Heart right ventricle (tissue), 16 donors: ENCODE results near the gene ZNF326. TPM values are rescaled to one million over a fixed set of nuclear protein-coding genes. Genes with fewer than 3 reads are reported as not detected.
"Not testable (repeated sequence)": the region's sequence is repeated elsewhere in the genome, so short reads cannot be mapped to it uniquely, and the experiment has no call there.

Experiments used
- ATAC-seq, 8 donors: fragments of 200-7000 bp; cut with Tn5 transposase; one replicate each; pipeline ENCODE4 v1.9.1; 2020; ENCODE audit warnings: mild to moderate bottlenecking in 8 of 8, moderate library complexity in 8 of 8, moderate number of reproducible peaks in 1 of 8
- DNase-seq, 2 donors: peaks; one replicate each; pipeline ENCODE4 v3.0.0-alpha.2; 2020
- H3K27ac ChIP-seq, 10 donors: fragments of 200-600 bp; sonication (generic) in 2 of 10; one replicate each; pipeline versions ENCODE4 v1.5.0 to v1.8.0; 2020 to 2022; ENCODE audit warnings: mild to moderate bottlenecking in 3 of 10
- H3K27me3 ChIP-seq, 7 donors: fragments of 200-600 bp; one replicate each; pipeline ENCODE4 v1.8.0; 2021 to 2022; ENCODE audit warnings: mild to moderate bottlenecking in 2 of 7
- H3K36me3 ChIP-seq, 9 donors: fragments of 200-600 bp; sonication (generic) in 1 of 9; one replicate each; pipeline versions ENCODE4 v1.5.0 to v1.8.0; 2020 to 2022; ENCODE audit warnings: mild to moderate bottlenecking in 2 of 9
- H3K4me1 ChIP-seq, 9 donors: fragments of 200-600 bp; sonication (generic) in 1 of 9; one replicate each; pipeline versions ENCODE4 v1.5.0 to v1.8.0; 2020 to 2022; ENCODE audit warnings: mild to moderate bottlenecking in 4 of 9
- H3K4me3 ChIP-seq, 10 donors: fragments of 200-600 bp; sonication (generic) in 2 of 10; one replicate each; pipeline versions ENCODE4 v1.5.0 to v1.8.0; 2020 to 2022; ENCODE audit warnings: mild to moderate bottlenecking in 7 of 10, moderate library complexity in 2 of 10
- H3K9me3 ChIP-seq, 11 donors: fragments of 200-600 bp in 10 of 11; sonication (generic) in 2 of 11; one replicate each; pipeline versions ENCODE4 v1.5.0 to v1.8.0; 2013 to 2022; ENCODE audit warnings: mild to moderate bottlenecking in 2 of 11, control low read depth in 1 of 11, moderate library complexity in 1 of 11
- WGBS, 2 donors: extraction: QIAGEN DNeasy Blood & Tissue Kit; methylation state at CpG; one replicate each; pipeline ENCODE4 v1.1.7; 2013; ENCODE audit warnings: inconsistent platforms in 1 of 2; 5-methylcytosine and 5-hydroxymethylcytosine counted together
- intact Hi-C, 10 donors: fragments of 100-400 bp; cut with DNase I; formaldehyde crosslinking; loops; one replicate each; pipeline versions ENCODE4 v1.11.1 to v1.14.2; 2022
- polyA plus RNA-seq, 2 donors: library from polyadenylated mRNA; stranded (reverse); fragments of 200-250 nt; gene quantifications; one replicate each; pipeline ENCODE4 v1.2.3, GENCODE V29; 2013
- total RNA-seq, 10 donors: library from RNA; stranded (reverse); fragmentation: NEBNext Ultra II Directional in 3 of 10; extraction: Animal tissue kit (Norgen Biotek cat#: 25700) in 3 of 10; gene quantifications; one replicate each; pipeline versions ENCODE4 v1.2.1 to v1.2.4, GENCODE V29; 2021 to 2023
- TF ChIP-seq, protein P1 (sequence below), 9 donors: fragments of 200-600 bp; sonication (generic) in 2 of 9; IDR thresholded peaks; one replicate each; pipeline versions ENCODE4 v1.5.0 to v1.8.0; 2021 to 2022; ENCODE audit warnings: antibody characterized with exemption in 9 of 9, mild to moderate bottlenecking in 5 of 9, moderate library complexity in 1 of 9
- donor health status: Arrhythmogenic right ventricular cardiomyopathy.
- donor health status: ischemic (EF 13 %, LVEDD 7.1; RV severe dilation, severe dysfunction).
- donor health status: healthy with polysubstance abuse.
- donor health status: DM: no; HTN: yes; CAD: no.
- donor health status: DM: no; HTN: no; CAD: no.
- donor health status: ischemic (EF 25% LVEDD 6.9; RV normal size, moderate dysfunction).
- donor health status: ischemic (EF 25% LVEDD 5.7; RV mildly dilated, moderate dysfunction).
- donor health status: healthy.
- donor health status: DM: yes; HTN: yes; CAD: no.
- donor health status: Ischemic cardiomyopathy.
- donor health status: ischemic (EF 35%, LVEDD 5.7; RV mildly dilated, moderate dysfunction).
- donor health status: nonischemic (EF 11% LVEDD 7.7; RV severe dilation, severe dysfunction).
- donor health status: DM: yes; HTN: yes; CAD: no.
- donor health status: PGD.
- donor health status: ischemic (EF 29% LVEDD 5.4; RV normal size, mild dysfunction).
- donor health status: nonischemic (EF 23%, LVEDD 6.1; RV moderate dilation, normal function).

Gene ZNF326
- total and polyA plus RNA-seq, 12 donors = 7.6 to 14.3 (median 11.6) TPM

DNA sequence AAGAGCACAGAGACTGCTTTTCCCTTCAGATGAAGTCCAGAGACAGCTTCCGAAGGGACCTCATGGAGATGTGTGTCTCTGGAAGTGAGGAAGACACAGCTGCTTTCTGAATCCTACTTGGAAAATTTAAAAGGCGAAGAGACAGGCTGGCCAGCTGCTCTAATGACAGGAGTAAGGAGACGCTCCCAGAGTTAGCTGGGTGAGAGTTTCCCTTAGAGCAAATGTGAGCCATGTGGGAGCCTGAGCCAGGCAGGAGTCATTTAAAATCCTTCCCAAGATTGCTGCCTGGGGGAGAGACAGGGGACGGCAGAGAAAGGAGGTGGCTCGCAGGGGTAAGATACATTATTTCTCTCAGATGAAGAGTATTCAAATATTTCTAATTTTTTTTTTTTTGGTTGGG is 53.1 kb downstream of the ZNF326 start:
- intact Hi-C loops = no loop called here
- H3K27me3 ChIP-seq = peaks cover 0 to 13% (median 0%) of the 10 kb centered on the region in 7 donors
- no peaks in the 10 kb centered on the region for H3K36me3 ChIP-seq
- H3K4me1 ChIP-seq = no peaks in the 10 kb centered on the region
- no peak overlapping the region for H3K27ac ChIP-seq
- H3K9me3 ChIP-seq = no peaks in the 10 kb centered on the region
- TF ChIP-seq, protein P1, sequence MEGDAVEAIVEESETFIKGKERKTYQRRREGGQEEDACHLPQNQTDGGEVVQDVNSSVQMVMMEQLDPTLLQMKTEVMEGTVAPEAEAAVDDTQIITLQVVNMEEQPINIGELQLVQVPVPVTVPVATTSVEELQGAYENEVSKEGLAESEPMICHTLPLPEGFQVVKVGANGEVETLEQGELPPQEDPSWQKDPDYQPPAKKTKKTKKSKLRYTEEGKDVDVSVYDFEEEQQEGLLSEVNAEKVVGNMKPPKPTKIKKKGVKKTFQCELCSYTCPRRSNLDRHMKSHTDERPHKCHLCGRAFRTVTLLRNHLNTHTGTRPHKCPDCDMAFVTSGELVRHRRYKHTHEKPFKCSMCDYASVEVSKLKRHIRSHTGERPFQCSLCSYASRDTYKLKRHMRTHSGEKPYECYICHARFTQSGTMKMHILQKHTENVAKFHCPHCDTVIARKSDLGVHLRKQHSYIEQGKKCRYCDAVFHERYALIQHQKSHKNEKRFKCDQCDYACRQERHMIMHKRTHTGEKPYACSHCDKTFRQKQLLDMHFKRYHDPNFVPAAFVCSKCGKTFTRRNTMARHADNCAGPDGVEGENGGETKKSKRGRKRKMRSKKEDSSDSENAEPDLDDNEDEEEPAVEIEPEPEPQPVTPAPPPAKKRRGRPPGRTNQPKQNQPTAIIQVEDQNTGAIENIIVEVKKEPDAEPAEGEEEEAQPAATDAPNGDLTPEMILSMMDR (IDR thresholded peaks at IDR 0.05) = no peak
- no peak overlapping the region for H3K4me3 ChIP-seq
- 60 to 70% methylated on average over 5 of the region's 5 CpGs for WGBS, 2 donors
- DNase-seq = no peak
- no peak for ATAC-seq

DNA sequence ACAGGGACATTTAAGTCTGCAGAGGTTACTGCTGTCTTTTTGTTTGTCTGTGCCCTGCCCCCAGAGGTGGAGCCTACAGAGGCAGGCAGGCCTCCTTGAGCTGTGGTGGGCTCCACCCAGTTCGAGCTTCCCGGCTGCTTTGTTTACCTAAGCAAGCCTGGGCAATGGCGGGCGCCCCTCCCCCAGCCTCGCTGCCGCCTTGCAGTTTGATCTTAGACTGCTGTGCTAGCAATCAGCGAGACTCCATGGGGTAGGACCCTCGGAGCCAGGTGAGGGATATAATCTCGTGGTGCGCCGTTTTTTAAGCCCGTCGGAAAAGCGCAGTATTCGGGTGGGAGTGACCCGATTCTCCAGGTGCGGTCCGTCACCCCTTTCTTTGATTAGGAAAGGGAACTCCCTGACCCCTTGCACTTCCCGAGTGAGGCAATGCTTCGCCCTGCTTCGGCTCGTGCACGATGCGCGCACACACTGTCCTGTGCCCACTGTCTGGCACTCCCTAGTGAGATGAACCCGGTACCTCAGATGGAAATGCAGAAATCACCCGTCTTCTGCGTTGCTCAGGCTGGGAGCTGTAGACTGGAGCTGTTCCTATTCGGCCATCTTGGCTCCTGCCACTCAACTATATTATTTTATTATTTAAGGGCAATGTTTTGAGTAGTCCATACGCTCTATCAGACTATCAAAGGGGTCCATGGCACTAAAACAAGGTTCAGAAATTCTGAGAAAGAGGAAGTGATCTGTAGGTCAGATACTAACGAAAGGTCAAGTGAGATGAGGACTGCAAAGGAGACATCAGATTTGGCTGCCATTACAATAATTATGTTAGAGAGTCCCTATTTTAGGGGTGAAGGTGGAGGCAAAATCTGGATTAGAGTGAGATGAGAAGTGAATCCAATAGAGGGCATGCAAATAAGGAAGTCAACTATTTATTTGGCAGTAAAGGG is 68.1 kb downstream of the ZNF326 start:
- DNase-seq, H3K27ac ChIP-seq, H3K4me3 ChIP-seq, intact Hi-C loops, H3K36me3 ChIP-seq, H3K9me3 ChIP-seq, ATAC-seq, H3K4me1 ChIP-seq: not testable (repeated sequence)
- peaks cover 0 to 17% (median 0%) of the 10 kb centered on the region in 7 donors for H3K27me3 ChIP-seq
- WGBS, 2 donors = 89 to 90% methylated on average over 25 to 28 of the region's 31 CpGs

DNA sequence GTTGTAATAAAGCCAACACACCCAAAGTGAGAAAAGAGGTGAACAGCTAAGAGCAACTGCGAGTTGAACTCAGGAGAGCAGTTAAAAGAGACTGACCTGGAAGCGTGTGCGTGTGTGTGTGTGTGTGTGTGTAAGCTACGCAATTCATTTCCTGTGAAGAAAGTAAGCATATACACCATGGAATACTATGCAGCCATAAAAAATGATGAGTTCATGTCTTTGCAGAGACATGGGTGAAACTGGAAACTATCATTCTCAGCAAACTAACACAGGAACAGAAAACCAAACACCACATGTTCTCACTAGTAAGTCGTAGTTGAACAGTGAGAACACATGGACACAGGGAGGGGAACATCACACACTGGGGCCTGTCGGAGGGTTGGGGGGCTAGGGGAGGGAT is 69.2 kb downstream of the ZNF326 start:
- WGBS, 2 donors = 79 to 93% methylated on average over 6 of the region's 6 CpGs
- H3K27me3 ChIP-seq = peaks cover 0 to 17% (median 0%) of the 10 kb centered on the region in 7 donors
- H3K4me1 ChIP-seq, H3K27ac ChIP-seq, H3K9me3 ChIP-seq, intact Hi-C loops, H3K36me3 ChIP-seq, DNase-seq, H3K4me3 ChIP-seq, ATAC-seq: not testable (repeated sequence)

DNA sequence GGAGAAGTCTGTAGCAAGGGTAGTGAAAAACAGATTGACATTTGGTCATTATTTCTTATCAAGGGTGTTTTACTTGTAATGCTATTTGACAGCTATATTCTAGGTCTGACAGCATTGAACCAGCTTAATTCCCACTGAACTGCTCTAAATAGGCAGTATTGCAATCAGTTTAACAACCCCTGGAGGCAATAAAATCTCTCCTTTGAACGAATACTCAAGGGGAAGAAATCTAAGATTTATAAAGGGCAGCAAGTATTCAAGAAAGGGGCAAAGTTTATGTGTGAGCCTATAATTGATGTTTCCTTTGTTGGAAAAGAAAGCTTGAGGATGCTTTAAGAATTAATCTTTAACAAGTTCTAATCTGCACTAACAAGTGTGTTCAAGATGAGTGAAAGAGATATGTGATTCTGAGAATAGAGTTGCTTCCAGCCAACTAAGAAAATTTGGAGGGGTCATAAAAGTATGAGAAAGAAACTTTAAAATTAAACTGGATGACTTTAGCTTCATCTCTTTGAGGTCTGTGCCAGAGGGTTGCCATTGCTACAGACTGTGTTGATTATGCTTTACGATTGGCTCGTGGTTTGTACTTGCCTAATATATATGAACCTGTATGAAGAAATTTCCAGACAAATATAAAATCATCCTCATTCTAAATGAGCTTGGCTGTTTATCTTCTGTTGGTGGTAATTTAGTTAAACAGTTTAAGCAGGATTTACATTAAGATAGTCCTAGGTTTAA is 72.5 kb downstream of the ZNF326 start:
- ATAC-seq (no peak), DNase-seq (no peak)
- Histone ChIP-seq H3K27me3 (peaks cover 0 to 21% (median 5%) of the 10 kb centered on the region in 7 donors), H3K27ac (no peak overlapping the region), H3K4me3 (no peak overlapping the region), H3K36me3 (no peaks in the 10 kb centered on the region), H3K9me3 (no peaks in the 10 kb centered on the region), H3K4me1 (no peaks in the 10 kb centered on the region)
- intact Hi-C loops = no loop called here
- TF ChIP-seq, protein P1 (IDR thresholded peaks at IDR 0.05) = no peak
- 78 to 84% methylated on average over 3 of the region's 3 CpGs for WGBS, 2 donors

DNA sequence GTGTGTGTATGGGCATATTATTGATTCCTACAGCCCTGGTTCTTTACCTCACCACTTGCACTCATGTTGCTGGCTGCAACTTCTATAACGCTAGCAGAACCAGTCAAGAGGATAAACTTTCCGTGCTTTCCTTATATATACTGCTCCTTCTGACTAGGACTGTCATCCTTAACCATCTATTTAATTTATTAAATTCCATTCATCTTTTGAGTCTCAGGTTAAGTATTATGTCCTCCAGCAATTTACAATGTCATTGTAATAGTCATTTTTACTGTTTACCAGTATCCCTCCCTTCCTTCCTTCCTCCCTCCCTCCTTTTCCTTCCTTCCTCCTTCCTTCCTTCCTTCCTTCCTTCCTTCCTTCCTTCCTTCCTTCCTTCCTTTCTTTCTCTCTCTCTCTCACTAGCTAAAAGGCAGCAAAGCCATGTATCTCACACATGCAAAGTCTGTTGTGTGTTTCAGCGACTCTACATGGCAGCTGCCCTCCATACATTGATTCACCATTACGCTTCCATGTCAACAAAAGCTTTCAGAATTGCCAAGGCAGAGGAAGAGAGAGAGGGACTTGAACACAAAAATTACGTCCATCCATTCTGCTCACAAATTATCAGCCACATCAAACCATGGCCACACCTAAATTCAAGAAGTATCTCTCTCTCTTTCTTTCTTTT is 73.8 kb downstream of the ZNF326 start:
- WGBS, 2 donors = 91 to 92% methylated on average over 5 of the region's 5 CpGs
- ATAC-seq = no peak
- no peak overlapping the region for H3K4me3 ChIP-seq

More for the DNA sequence above, 73.8 kb downstream of the ZNF326 start:
- Histone ChIP-seq H3K27me3 (peaks cover 0 to 20% (median 10%) of the 10 kb centered on the region in 7 donors), H3K36me3 (no peaks in the 10 kb centered on the region), H3K4me1 (no peaks in the 10 kb centered on the region), H3K27ac (no peak overlapping the region), H3K9me3 (no peaks in the 10 kb centered on the region)
- DNase-seq = no peak
- TF ChIP-seq, protein P1 (IDR thresholded peaks at IDR 0.05) = no peak
- intact Hi-C loops = no loop called here
